PFSK-1 (cell line): Measurements from ENCODE around the gene IL19.

Source experiments
- POLR2AphosphoS5 ChIP-seq: IDR thresholded peaks from 2 replicates; pipeline ENCODE4 v1.6.1; 2012; ENCODE audit warnings: low read depth, mild to moderate bottlenecking, control low read depth, low read length, moderate library complexity
- TF ChIP-seq, protein P1 (sequence below), 2 experiments: IDR thresholded peaks; 2 replicates each; pipeline versions ENCODE4 v1.6.1 to v1.8.0; 2011 to 2012; ENCODE audit warnings: low read depth in 2 of 2, low read length in 2 of 2, control low read depth in 1 of 2, inconsistent platforms in 1 of 2, mild to moderate bottlenecking in 1 of 2, moderate library complexity in 1 of 2; ENCODE audit not compliant: insufficient read depth in 1 of 2

DNA sequence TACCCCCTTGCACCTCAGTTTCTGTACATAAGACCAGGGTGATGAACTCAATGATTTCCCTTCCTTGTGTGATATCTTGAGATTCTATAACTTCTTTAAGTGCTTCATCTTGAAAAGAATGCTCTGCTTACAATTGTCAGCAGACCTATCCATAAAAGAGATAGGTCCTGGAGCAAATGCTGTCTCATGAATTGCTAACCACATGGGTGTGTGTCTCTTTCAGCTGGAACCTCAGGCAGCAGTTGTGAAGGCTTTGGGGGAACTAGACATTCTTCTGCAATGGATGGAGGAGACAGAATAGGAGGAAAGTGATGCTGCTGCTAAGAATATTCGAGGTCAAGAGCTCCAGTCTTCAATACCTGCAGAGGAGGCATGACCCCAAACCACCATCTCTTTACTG lies 97.7 kb downstream of the IL19 start:
- no peak for TF ChIP-seq POLR2AphosphoS5
- TF ChIP-seq, protein P1, sequence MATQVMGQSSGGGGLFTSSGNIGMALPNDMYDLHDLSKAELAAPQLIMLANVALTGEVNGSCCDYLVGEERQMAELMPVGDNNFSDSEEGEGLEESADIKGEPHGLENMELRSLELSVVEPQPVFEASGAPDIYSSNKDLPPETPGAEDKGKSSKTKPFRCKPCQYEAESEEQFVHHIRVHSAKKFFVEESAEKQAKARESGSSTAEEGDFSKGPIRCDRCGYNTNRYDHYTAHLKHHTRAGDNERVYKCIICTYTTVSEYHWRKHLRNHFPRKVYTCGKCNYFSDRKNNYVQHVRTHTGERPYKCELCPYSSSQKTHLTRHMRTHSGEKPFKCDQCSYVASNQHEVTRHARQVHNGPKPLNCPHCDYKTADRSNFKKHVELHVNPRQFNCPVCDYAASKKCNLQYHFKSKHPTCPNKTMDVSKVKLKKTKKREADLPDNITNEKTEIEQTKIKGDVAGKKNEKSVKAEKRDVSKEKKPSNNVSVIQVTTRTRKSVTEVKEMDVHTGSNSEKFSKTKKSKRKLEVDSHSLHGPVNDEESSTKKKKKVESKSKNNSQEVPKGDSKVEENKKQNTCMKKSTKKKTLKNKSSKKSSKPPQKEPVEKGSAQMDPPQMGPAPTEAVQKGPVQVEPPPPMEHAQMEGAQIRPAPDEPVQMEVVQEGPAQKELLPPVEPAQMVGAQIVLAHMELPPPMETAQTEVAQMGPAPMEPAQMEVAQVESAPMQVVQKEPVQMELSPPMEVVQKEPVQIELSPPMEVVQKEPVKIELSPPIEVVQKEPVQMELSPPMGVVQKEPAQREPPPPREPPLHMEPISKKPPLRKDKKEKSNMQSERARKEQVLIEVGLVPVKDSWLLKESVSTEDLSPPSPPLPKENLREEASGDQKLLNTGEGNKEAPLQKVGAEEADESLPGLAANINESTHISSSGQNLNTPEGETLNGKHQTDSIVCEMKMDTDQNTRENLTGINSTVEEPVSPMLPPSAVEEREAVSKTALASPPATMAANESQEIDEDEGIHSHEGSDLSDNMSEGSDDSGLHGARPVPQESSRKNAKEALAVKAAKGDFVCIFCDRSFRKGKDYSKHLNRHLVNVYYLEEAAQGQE (IDR thresholded peaks at IDR 0.05; ENCODE audit: insufficient read depth in 1 of 2, low read depth in 2 of 2, low read length in 2 of 2) = no peak
